Hematopoietic multipotent progenitor cell treated with erythropoietin and hydrocortisone succinate and interleukin-3 and kit ligand, for 17 days (in vitro differentiated cells): ENCODE results near the gene RYR3.

ENCODE experiments used
- DNase-seq: peaks from one replicate; pipeline ENCODE4 v3.0.0-alpha.2; 2015; ENCODE audit warnings: low spot score

Gene RYR3

DNA sequence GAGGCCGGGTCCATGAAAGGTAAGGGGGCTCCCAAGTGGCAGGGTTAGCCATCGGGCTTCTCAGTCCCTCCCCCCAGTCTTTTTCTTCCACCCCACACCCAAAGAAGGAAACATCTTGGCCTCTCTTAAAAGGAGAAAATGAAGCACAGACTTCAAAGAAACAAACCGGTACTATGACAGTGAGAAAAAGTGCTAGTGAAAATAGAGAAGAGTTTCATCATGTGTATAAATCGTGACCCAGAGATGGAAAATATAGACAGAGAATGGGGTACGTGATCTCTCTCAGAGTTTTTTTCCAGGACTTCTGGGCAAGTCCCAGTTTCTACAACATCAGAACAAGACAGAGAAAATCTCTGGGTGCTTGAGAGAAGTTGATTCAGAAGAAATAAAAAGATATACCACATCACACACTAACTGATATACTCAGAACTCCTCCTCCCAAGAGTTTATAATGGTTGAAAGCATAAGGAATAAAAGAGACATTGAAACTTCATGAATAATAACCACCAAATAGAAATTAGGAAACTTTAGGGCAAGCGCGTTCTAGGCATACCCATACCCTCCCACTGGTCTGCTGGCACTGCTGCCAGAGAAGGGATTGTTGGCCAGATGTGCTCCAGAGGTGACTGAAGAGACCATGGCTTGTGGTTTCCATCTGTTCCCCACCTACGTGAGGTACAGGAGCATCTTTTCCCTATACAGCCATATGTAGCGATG is 338.6 kb downstream of the RYR3 start:
- DNase-seq, result no peak

DNA sequence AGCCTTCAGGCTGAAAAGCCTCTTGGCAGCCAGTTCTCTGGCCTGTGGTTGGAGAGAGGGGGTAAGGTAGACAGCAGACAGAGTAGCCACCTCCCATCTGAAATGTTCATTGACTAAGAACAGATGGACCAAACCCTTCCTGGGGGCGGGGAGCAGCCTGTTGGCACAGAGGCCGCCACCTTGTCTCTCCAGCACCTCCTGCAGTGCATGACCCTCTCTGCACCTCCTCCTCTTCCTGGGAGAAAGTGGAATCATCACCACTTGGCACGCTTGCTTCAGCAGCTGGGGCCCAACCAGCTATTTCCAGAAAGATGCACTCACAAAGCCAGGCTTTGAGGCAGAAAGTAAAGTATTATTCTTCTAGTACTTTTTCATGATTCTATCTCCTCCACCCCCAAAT is 344.1 kb downstream of the RYR3 start:
- no peak for DNase-seq

DNA sequence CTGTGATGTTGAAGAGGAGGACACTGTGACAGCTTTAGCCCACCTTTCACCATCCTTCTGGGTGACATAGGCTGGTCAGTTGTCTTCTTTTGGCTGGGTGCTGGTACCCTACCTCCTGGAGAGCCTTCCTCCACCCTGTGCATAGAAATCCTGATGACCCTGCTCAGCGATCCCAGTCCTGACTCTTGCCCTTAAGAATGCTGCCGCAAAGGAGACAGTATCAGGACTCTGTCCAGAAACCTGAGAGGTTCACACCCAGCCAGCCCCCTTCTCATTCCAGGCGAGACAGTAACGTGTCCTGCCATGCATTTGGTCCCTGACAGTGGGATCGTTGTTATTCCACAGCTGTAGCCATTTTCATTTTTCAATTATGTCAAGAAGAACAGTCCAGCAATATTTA is 344.7 kb downstream of the RYR3 start:
- no peak for DNase-seq

DNA sequence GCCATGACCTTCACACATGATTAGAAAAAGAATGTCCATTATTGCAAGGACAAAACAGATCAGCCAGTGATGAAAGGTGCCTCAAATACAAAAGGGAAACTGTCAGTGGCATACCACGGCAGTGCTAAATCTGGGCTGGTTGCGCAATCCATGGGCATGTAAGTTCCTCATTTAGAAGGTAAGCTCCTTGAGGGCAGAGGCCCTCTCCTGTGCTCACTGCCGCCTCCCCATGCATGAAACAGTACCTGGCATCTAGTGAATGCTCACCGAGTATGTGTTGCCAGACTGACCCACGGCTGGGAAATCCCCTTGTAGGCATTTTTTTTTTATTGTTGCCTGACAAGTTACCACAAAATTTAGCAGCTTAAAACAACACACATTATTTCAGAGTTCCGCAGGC is 345.4 kb downstream of the RYR3 start:
- DNase-seq, result no peak

- no peak for DNase-seq
These were observed 349.4 kb downstream of the RYR3 start for GRCh38 chr15:33660151-33660550.

- DNase-seq, result no peak
These were observed 351.2 kb downstream of the RYR3 start for GRCh38 chr15:33662014-33662413.

DNA sequence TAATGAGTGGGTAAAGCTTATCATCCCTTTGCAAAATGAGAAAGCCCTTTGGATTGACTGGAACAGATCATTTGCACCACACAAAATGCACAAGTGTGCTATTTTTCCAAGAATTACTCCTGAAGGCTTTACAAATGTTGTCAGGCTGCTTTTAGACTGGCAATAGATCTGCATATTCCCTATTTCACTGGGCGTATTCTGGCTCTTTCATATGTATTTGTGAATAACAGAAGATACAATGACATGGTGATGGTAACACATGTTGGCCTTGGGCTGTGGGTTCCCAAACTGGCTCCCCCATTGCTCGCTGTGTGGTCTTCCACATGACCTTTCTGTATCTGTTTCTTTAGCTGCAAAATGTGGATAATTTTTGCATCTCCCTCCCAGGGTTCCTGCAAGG is 354.2 kb downstream of the RYR3 start:
- no peak for DNase-seq

DNA sequence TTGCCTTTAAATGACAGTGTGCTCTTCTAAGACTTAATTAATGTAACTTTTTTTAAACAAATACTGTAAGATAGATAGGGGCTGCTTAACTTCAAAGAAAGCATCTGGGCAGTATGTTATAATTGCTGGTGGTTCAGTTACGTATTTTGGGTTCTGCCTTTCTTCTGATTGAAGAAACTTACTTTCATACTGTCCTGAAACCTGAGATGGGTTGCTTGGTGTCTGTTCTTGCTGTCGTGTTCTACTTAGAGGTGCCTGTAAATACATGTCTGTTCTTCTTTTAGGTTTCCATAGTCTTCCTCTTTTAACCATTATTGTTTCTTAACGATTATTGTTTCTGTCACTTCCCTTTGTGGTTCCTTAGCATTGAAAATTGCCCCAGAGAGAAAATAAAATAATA is 359.8 kb downstream of the RYR3 start:
- DNase-seq, result no peak

GRCh38 chr15:33671456-33671855 is 360.7 kb downstream of the RYR3 start:
- no peak for DNase-seq

- peak; percentile 55 for DNase-seq
These were observed 364.5 kb downstream of the RYR3 start for GRCh38 chr15:33675246-33675645.

- no peak for DNase-seq
These were observed 366.6 kb downstream of the RYR3 start for GRCh38 chr15:33677238-33677830.

GRCh38 chr15:33678176-33678575 is 367.4 kb downstream of the RYR3 start:
- no peak for DNase-seq

DNA sequence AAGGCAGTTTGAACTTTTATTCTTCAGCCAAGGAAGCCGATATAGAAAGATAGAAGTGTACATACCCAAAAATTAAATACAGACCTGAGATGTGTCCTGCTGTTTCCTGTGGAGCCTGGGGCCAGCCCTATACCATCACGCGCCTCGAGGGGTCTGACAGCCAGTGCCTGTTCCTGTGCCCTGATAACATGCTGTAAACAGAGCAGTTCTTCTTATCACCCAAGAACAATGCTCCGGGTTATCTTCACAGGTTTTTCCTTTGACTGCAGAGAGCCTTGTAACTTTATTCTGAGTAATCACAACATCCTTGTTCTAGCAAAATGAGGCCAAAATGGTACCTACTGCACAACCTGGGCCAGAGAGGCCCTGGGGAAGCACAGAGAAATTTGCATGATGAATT is 367.8 kb downstream of the RYR3 start:
- no peak for DNase-seq

- no peak for DNase-seq
These were observed 368.3 kb downstream of the RYR3 start for GRCh38 chr15:33679061-33679460.

- no peak for DNase-seq
These were observed 369.6 kb downstream of the RYR3 start for GRCh38 chr15:33680336-33680735.

DNA sequence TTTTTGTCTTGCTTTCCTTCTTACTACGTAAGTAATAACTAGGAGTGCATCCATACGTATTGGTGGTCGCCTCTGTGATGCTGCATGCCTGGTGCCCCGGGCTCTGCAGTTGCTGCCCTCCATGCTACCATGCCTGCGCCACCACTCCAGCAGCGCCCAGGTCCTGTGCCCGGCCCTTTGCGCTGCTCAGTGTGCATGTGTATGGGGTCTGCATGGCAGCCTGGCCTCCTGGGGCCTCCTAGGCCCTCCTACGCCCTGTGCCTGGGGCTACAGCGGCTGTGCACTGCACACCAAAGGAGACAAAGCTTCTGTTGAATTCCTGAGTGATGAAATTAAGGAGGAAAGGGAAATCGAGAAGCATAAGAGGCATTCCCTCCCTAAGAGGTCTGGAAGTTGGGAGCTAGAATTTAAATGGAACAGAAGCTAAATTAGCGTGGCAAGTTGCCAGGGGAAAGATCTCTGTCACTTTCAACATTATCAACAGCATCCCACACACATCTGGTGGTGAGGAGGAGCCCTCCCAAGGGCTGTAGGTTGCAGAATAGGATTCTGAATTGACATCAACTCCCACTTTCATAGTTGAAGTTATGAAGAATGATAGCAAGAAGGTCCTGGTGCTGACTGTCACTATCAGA is 382.5 kb downstream of the RYR3 start:
- DNase-seq, result no peak

DNA sequence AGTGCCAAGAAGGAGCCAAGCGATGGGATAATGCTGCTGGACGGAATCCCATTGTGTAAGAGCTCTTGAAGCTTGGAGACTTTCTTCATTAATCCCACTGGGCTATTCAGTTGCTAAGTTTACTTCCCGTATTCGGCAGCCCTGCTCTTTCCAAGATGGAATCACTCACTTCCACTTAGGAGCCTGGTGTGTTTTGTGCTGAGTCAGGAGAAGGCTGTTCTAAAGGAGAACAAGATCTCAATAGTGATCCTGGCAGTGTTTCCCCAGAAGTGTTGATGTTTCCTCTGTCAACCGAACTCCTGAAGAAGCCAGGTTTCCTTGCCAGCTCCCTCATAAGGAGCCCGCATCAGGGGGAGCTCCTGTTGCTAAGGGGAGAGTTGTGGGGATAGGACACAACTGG is 387.4 kb downstream of the RYR3 start:
- no peak for DNase-seq

GRCh38 chr15:33699145-33699544 is 388.4 kb downstream of the RYR3 start:
- no peak for DNase-seq

DNA sequence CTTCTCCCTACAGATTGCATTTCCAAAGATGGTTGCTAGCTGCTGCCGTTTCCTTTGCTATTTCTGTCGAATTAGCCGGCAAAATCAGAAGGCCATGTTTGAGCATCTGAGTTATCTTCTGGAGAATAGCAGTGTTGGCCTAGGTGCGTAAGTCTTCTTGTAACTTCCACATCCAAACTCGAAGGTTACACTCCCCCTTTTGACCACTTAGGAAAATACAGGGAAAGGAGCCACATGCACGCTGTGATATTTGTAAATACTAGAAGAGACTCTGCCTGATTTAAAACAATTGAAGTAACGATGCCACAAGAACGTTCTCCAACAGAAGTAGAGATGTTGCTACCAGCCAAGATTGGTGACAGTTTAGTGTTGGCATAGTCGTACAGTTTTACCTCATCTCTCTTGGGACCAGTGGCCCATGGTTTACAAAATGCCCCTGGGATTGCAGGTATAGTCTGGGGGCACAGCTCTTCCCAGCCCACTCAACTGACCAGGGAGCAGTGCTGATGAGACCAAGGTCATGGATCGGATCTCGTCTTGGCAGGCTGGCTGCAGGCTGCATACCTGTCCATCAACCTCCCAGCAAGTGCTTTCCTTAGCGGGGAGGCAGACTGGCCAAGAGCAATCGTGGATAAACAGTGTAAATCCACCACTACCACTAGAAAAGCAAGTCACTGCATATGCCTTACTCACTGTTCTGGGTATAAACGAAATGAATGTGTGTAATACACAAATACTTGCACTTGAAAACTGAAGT is 389.1 kb downstream of the RYR3 start:
- DNase-seq, result no peak

DNA sequence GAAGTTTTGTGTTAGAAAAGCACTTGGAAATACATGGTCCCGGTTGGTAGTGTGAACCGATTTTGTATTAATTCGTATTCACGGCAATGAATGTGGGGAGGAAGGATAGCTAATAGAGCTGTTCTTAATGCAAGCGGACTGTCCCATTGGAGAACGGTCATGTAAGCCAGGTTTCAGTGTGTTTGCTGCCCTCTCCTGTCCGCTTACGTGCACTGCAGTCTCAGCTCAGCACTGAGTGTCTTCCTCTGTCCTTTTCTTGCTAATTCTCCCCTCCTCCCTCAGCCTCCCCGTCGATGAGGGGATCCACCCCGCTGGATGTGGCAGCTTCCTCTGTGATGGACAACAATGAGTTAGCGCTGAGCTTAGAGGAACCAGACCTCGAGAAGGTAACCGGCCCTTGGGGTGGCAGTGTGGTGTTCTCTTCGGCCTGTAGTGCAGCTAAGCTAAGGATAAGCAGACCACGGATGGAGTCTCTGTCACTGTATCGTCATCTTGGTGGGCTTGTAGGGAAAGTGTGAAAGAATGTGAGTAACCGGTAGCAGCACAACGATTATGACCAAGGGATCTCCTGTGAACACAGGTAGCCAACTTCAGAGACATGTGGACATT is 390.0 kb downstream of the RYR3 start:
- DNase-seq, result peak; percentile 71

DNA sequence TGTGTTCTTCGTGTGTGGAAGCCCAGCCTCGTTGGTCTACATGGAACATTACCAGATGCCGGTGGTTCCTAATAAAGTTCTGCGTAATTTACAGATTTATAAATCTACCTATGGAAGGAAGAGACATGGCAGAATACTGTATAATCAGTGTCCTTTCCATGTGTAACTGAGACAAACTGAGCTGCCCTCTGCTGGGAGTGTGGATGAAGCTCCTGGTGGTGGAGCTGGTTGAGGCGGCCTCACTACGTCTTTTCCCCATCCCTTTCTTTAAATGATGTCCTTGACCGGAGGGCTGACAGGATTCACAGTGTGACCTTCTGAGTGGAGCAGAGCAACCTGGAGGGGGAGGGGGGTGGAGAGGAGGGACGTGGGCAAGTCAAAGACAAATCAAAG is 390.5 kb downstream of the RYR3 start:
- DNase-seq, result no peak

DNA sequence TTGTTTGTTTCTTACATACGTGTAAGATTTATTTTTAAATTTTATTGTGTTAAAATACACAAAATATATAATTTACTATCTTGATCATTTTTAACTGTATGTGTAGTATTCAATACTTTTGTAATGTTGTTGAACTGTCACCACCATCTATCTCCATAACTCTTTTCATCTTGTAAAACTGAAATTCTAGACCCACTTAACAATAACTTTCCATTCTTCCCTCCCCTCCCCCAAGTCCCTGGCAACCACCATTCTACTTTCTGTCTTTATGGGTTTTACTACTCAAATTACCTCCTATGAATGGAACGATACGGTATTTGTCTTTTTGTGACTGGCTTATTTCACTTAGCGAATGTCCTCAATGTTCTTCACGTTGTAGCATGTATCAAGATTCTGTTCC is 395.4 kb downstream of the RYR3 start:
- no peak for DNase-seq

DNA sequence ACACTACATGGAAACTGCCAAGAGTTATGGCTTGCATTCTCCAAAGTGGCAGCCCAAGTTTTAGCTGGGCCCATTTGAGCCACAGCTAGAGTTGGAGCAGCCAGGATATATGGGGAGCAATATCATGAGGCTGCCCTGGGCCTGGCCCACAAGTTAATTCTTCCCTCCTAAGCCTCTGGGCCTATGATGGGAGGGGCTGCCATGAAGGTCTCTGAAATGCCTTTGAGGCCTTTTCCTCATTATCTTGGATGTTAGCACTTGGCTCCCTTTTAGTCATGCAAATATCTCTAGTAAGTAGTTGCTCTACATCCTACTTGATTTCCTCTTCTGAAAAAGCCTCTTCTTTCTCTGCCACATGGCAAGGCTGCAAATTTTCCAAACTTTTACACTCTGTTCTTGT is 400.0 kb downstream of the RYR3 start:
- DNase-seq, result no peak
